ENCODE data around the gene UNC13D. TPM values are rescaled to one million over a fixed set of nuclear protein-coding genes. Genes with fewer than 3 reads are reported as not detected.

Gene UNC13D
- total and polyA plus RNA-seq, 9 of the 15 experiments (the other 6 are each of a cell fraction or from before 2014, with no cell fraction given), result 0.86 to 244 (median 69.2) TPM

DNA sequence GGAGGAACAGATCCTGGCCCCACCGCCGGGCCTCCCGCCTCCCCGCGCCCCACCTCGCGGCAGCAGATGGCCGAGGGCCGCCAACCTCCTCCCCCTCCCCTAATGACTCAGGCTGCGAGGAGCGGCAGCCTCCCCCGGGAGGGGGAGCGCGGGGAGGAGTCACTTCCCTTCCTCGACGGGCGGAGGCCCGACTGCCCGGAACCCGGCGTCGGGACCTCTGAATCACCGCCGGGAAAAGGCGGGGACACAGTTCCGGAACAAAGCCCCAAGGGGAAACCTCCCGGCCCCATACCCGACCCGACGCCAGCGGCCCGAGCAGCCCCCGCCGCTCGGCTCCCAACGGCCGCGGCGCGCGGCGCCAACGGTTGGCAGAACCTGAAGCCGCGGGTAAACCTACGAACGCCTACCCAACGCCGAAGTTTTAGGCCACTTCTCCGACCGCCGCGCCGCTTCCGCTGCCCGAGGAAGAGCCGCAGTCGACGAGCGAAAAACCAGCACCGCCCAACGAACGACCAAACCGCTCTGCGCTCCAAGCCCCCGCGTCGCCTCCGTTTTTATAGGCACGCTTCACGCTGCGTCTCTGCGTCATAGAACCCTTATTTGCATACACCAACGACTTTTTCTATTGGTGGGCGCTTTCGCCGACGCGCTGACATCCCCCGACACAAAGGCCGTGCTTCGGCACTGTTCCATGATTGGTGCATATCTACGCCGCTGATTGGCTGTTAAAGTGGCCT, 64.8 kb downstream of the UNC13D start (continued):
- TF ChIP-seq NR2C1 (IDR thresholded peaks at IDR 0.05) (no peak), NR2C1 (tag; IDR thresholded peaks at IDR 0.05) (no peak), YY1 (IDR thresholded peaks at IDR 0.05; ENCODE audit: borderline replicate concordance in 1 of 3, control insufficient read depth in 1 of 3, extremely low read depth in 1 of 3, insufficient read depth in 3 of 3, insufficient read length in 1 of 3, insufficient replicate concordance in 2 of 3, low read depth in 1 of 3, low read length in 2 of 3) (peak in 2 of 3 experiments; percentile 65 to 71), PRPF4 (IDR thresholded peaks at IDR 0.05; ENCODE audit: insufficient read depth, low read depth, low read length, poor library complexity, severe bottlenecking) (peak; percentile 100), NFE2L1 (tag; IDR thresholded peaks at IDR 0.05; ENCODE audit: borderline replicate concordance, low read depth) (no peak), ETV6 (IDR thresholded peaks at IDR 0.05; ENCODE audit: borderline replicate concordance in 1 of 2, low read depth in 2 of 2, low read length in 1 of 2) (peak in 1 of 2 experiments; percentile 24; a peak in 2 of 4 replicates), ETV6 (CRISPR knock-in tag; IDR thresholded peaks at IDR 0.05; ENCODE audit: borderline replicate concordance) (peak; percentile 95), ZNF764 (CRISPR knock-in tag; IDR thresholded peaks at IDR 0.05; ENCODE audit: low read depth) (peak; percentile 53; the same call in 1 of the 2 replicates), ZNF695 (CRISPR knock-in tag; IDR thresholded peaks at IDR 0.05) (no peak), ZNF311 (CRISPR knock-in tag; IDR thresholded peaks at IDR 0.05) (peak; percentile 54; the same call in 1 of the 2 replicates), ZBTB1 (CRISPR knock-in tag; IDR thresholded peaks at IDR 0.05; ENCODE audit: borderline replicate concordance, low read depth) (peak; percentile 91), SIN3A (IDR thresholded peaks at IDR 0.05; ENCODE audit: borderline replicate concordance in 2 of 2, control insufficient read depth in 1 of 2, low read depth in 2 of 2, low read length in 2 of 2) (peak; percentile 57 to 90; a peak in 2 of 4 replicates), POU5F1 (IDR thresholded peaks at IDR 0.05; ENCODE audit: borderline replicate concordance, low read depth, low read length, partially characterized antibody) (no peak), BCOR (IDR thresholded peaks at IDR 0.05) (peak; percentile 73), CC2D1A (IDR thresholded peaks at IDR 0.05) (peak; percentile 97), FOXK2 (conservative IDR thresholded peaks at IDR 0.05 in 1 of 2, IDR thresholded peaks at IDR 0.05 in 1 of 2; ENCODE audit: low read depth in 2 of 2) (peak; percentile 59 to 71; a peak in 3 of 4 replicates), NELFE (IDR thresholded peaks at IDR 0.05; ENCODE audit: insufficient read depth, insufficient read length) (peak; percentile 97), ZNF583 (CRISPR knock-in tag; IDR thresholded peaks at IDR 0.05) (peak; percentile 35; the same call in 1 of the 2 replicates), ZNF24 (IDR thresholded peaks at IDR 0.05) (peak; percentile 57; the same call in 1 of the 2 replicates), ZNF57 (CRISPR knock-in tag; IDR thresholded peaks at IDR 0.05) (0 out of 2 replicates have a peak, but pooled peaks have one; percentile 5)
- TF ChIP-seq, protein P1, sequence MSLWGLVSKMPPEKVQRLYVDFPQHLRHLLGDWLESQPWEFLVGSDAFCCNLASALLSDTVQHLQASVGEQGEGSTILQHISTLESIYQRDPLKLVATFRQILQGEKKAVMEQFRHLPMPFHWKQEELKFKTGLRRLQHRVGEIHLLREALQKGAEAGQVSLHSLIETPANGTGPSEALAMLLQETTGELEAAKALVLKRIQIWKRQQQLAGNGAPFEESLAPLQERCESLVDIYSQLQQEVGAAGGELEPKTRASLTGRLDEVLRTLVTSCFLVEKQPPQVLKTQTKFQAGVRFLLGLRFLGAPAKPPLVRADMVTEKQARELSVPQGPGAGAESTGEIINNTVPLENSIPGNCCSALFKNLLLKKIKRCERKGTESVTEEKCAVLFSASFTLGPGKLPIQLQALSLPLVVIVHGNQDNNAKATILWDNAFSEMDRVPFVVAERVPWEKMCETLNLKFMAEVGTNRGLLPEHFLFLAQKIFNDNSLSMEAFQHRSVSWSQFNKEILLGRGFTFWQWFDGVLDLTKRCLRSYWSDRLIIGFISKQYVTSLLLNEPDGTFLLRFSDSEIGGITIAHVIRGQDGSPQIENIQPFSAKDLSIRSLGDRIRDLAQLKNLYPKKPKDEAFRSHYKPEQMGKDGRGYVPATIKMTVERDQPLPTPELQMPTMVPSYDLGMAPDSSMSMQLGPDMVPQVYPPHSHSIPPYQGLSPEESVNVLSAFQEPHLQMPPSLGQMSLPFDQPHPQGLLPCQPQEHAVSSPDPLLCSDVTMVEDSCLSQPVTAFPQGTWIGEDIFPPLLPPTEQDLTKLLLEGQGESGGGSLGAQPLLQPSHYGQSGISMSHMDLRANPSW (CRISPR knock-in tag; IDR thresholded peaks at IDR 0.05), result peak; percentile 38; the same call in 1 of the 2 replicates
- TF ChIP-seq, protein P2, sequence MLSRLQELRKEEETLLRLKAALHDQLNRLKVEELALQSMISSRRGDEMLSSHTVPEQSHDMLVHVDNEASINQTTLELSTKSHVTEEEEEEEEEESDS (CRISPR knock-in tag; IDR thresholded peaks at IDR 0.05), result no peak
- TF ChIP-seq, protein P3, sequence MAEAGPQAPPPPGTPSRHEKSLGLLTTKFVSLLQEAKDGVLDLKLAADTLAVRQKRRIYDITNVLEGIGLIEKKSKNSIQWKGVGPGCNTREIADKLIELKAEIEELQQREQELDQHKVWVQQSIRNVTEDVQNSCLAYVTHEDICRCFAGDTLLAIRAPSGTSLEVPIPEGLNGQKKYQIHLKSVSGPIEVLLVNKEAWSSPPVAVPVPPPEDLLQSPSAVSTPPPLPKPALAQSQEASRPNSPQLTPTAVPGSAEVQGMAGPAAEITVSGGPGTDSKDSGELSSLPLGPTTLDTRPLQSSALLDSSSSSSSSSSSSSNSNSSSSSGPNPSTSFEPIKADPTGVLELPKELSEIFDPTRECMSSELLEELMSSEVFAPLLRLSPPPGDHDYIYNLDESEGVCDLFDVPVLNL (CRISPR knock-in tag; IDR thresholded peaks at IDR 0.05; ENCODE audit: low read depth), result peak; percentile 60; the same call in 1 of the 2 replicates
